Coronary artery (tissue), 2 donors: ENCODE data around the gene YPEL1.

ENCODE experiments used
- DNase-seq: peaks from one replicate; pipeline ENCODE4 v3.0.0-alpha.2; 2017; ENCODE audit warnings: low spot score
- H3K27ac ChIP-seq, 2 donors: fragments of 200-600 bp; sonication (generic); one replicate each; pipeline ENCODE4 v1.5.1; 2016 to 2019
- H3K4me3 ChIP-seq: fragments of 200-600 bp; sonication (generic); 2 replicates; pipeline ENCODE4 v1.5.1; 2016; ENCODE audit warnings: mild to moderate bottlenecking, moderate library complexity
- TF ChIP-seq, protein P1 (sequence below): fragments of 200-600 bp; sonication (generic); IDR thresholded peaks from one replicate; pipeline ENCODE4 v1.5.1; 2019; ENCODE audit warnings: antibody characterized with exemption

The YPEL1 gene

DNA sequence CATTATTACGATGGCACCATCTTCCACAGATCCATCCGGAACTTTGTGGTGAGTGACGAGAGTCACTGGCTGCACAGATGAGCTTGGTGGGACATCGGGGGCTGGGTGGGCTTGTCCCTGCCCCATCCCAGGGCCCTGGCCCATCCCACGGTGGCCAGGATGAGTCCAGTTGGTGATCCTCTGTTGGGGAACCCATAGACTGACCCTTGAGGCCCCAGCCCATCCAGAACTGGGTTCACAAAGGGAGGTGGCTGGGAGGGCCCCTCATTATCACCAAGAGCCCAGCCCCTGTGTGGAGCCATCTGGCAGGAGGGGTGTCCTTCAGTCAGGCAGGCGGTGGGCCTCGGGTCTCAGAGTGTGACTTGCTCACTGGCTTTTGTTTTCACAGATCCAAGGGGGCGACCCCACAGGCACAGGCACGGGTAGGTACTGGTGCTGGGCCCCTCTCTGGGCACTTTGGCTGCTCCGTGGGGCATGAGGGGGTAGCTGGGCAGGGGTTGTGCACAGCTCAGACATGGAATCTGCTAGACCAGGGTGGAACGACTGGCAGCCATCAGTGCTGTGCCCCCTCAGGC, 47.8 kb downstream of the YPEL1 start:
- no peak for DNase-seq
- H3K27ac ChIP-seq, result no peak overlapping the region

DNA sequence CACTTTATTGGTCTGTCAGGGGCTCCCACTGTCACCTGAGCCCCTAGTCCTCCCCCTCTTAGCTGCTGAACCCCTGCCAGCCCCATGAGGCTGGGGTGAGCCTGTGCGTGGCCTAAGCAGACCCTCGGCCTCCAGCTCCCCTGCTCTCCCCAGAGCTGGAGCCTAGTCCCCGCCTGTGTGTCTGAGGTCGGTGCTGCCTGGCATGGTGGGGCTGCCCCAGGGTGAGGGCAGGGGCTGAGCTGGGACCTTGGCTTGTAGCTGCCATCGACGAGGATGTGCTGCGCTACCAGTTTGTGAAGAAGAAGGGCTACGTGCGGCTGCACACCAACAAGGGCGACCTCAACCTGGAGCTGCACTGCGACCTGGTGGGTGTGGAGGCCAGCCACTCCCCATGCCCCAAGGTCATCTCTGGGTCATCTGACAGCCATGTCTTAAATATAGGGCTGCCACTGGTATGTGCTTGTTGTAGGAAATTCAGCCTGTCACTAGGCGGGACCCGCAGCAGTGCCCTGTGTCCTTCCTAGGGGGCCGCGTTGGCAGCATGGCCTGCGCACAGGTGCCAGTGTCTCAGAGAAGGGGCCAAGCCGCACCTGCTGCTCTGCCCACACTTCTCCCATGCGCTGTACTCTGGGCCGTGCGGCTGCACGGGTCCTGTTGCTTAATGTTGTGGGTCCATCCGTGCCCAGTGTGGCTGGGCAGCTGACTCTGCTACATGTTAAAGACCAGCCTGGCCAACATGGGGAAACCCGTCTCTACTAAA, 48.8 kb downstream of the YPEL1 start:
- no peak overlapping the region for H3K4me3 ChIP-seq
- DNase-seq, result no peak
- TF ChIP-seq, protein P1, sequence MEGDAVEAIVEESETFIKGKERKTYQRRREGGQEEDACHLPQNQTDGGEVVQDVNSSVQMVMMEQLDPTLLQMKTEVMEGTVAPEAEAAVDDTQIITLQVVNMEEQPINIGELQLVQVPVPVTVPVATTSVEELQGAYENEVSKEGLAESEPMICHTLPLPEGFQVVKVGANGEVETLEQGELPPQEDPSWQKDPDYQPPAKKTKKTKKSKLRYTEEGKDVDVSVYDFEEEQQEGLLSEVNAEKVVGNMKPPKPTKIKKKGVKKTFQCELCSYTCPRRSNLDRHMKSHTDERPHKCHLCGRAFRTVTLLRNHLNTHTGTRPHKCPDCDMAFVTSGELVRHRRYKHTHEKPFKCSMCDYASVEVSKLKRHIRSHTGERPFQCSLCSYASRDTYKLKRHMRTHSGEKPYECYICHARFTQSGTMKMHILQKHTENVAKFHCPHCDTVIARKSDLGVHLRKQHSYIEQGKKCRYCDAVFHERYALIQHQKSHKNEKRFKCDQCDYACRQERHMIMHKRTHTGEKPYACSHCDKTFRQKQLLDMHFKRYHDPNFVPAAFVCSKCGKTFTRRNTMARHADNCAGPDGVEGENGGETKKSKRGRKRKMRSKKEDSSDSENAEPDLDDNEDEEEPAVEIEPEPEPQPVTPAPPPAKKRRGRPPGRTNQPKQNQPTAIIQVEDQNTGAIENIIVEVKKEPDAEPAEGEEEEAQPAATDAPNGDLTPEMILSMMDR, result no peak
- H3K27ac ChIP-seq, result no peak overlapping the region

More for the DNA sequence above, 47.8 kb downstream of the YPEL1 start:
- H3K4me3 ChIP-seq, result no peak overlapping the region
- TF ChIP-seq, protein P1, result no peak

DNA sequence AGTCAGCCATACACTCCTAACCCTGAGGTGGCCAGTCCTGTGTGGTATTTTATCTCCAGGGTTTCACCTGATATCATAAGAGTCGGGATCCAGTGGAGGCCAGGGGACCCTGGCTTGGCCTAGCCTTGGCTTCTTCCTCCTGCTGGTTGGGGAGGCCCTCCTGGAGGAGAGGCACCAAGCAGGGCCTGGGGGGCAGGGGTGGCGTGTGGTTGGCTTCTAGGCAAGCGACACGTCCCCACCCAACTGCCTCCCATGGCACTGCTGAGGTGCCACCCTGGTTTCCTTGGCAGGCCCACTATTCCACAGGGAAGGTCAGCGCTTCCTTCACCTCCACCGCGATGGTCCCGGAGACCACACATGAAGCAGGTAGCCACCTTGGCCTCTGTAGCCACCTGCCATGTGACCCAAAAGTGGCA, 49.4 kb downstream of the YPEL1 start:
- TF ChIP-seq, protein P1, result no peak
- DNase-seq, result no peak
- no peak overlapping the region for H3K27ac ChIP-seq
- H3K4me3 ChIP-seq, result no peak overlapping the region

DNA sequence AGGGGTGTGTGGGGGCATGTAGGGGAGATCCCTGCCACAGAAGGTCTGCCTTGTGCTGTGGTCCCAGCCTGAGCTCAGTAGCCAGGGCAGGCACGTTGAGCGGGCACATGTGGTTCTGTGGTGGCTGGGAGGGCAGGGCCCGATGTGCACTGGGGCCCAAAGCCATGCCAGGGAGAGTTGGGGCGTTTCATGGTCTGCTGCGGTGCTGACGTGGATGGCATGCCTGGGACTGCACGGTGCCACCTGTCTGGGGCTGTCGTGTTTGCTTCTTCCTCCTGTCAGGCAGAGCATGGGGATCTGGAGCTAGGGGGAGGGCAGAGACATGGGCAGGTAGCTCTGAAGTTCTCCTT, 50.5 kb downstream of the YPEL1 start:
- DNase-seq, result no peak
- TF ChIP-seq, protein P1, result no peak
- no peak overlapping the region for H3K27ac ChIP-seq
- H3K4me3 ChIP-seq, result no peak overlapping the region

DNA sequence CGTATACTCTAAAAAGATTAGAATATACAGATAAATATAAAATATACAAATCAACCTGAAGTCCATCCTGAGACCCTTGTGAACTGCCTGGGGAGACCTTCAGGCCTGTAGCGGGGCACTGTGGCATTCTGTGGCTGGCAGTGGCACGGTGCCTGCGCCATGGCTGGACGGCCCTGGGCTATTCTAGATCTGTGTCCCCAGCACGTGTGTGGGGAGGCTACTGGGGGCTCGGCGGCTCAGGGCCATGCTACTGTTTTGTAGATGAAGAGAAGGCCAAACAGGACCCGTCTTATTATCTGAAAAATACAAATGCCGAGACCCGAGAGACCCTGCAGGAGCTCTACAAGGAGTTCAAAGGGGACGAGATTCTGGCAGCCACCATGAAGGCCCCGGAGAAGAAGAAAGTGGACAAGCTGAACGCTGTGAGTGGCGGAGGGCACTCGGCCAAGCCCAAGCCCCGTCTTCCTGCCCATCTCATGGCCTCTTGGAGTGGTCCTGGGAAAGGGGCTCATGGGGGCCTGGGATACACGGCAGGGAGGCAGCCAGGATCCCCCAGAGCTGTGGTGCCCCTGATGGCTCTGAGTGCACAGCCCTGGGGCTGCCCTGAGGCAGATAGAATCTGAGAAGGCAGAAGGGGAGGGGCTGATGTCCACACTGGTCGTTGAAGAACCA, 51.0 kb downstream of the YPEL1 start:
- TF ChIP-seq, protein P1, result no peak
- no peak for DNase-seq
- H3K27ac ChIP-seq, result no peak overlapping the region
- H3K4me3 ChIP-seq, result no peak overlapping the region

DNA sequence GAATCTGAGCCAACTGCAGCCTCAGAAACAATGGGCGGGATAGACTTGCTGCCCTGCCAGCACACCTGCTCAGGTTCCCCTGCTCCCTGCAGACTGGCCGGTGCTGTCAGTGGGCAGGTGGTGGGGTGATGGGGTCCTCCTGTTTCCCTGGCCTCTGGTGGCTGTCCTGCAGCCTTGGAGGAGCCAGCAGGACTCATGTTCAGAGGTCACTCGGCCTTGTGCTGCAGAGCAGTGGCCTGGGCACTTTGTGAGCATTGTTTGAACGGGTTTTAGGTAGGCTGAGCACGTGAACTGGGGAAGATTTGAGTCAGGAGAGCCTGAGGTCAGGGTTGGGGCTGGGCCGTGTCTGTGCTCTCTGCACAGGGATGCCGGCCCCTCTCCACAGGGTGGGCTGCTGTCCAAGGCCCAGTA, 52.2 kb downstream of the YPEL1 start:
- DNase-seq, result no peak
- TF ChIP-seq, protein P1, result no peak
- no peak overlapping the region for H3K27ac ChIP-seq
- no peak overlapping the region for H3K4me3 ChIP-seq
